GM19463 (cell line): ENCODE measurements around the gene GNG4.
"Not testable (repeated sequence)": the region's sequence is repeated elsewhere in the genome, so short reads cannot be mapped to it uniquely, and the experiment has no call there.

Experiments used
- ATAC-seq: cut with Tn5 transposase; IDR thresholded peaks from one replicate; pipeline ENCODE4 v1.9.1; 2021; ENCODE audit warnings: mild to moderate bottlenecking, moderate library complexity; ENCODE audit not compliant: unreplicated experiment

Gene GNG4

DNA sequence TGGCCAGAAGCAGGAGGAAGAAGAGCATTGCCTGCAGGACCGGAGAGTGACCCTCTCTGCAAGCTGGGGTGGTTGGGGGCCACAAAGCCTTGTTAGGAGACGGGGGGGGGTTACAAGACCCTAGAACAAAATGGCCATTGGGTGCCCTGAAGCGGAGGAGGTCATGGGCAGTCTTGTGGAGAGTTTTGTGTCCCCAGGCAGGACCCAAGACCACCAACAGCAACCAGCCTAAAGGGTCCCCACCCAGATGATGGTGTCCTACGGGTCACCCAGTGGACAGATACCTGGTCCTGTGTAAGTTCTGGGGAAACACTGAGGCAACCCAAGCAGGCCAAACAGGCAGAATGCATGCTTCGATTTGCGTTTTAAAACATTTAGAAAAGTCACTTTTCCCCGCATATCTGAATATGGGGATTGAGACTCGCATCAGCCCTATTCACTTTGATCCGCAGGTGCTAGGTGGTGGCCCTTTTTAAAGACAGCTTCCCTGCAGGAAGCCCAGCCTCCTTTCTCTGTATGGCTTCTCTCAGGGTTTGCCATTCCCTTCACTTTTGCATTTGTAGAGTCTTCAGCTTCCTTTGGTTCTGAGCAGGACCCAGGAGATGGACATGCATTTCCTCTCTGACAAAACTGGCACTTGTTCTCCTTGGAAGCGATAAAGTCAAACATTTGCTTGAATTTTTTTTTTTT is 21.1 kb downstream of the GNG4 start:
- ATAC-seq: no peak

- ATAC-seq: no peak
Measured at GRCh38 chr1:235625831-235626230, 23.8 kb downstream of the GNG4 start.

DNA sequence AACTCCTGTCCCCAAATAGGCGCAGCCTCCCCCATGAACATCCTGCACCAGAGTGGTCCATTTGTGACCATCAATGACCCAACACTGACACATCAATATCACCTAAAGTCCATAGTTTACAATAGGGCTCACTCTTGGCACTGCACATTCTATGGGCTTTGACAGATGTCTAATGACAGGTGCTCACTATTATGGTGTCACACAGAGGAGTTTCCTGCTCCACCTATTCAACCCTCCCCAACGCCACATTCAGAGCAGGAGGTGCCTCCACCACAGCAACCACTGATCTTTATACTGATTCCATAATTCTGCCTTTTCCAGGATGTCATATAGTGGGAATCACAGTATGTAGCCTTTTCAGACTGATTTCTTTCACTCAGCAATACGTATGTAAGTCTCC is 24.2 kb downstream of the GNG4 start:
- ATAC-seq: no peak

DNA sequence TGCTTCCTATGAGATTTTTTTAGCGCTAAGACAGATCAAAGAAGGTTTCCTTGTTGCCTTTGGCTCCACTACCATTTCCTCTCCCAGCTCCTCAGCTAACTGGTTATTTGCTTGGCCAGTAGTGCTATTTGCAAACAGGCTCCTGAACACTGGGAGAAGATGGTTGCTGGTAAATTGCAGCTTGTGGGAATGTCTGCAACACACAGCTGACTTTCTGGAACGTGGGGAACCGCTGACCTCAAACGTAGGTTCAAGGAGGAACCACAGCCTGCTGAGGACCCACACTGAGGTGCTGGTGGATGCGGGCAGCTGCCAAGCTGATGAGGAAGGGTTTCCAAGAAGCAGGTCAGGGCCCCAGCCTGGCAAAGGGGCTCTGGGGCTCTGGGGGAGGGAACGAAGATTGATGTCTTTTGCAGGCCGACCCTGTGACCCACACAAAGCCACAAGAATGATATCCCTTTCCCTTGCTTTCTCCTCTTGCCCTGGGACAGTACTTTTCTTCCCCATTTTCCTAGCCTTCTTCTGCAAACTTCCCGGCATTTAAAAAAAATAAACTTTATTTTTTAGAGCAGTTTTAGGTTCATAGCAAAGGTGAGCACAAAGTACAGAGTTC is 24.8 kb downstream of the GNG4 start:
- ATAC-seq: no peak

DNA sequence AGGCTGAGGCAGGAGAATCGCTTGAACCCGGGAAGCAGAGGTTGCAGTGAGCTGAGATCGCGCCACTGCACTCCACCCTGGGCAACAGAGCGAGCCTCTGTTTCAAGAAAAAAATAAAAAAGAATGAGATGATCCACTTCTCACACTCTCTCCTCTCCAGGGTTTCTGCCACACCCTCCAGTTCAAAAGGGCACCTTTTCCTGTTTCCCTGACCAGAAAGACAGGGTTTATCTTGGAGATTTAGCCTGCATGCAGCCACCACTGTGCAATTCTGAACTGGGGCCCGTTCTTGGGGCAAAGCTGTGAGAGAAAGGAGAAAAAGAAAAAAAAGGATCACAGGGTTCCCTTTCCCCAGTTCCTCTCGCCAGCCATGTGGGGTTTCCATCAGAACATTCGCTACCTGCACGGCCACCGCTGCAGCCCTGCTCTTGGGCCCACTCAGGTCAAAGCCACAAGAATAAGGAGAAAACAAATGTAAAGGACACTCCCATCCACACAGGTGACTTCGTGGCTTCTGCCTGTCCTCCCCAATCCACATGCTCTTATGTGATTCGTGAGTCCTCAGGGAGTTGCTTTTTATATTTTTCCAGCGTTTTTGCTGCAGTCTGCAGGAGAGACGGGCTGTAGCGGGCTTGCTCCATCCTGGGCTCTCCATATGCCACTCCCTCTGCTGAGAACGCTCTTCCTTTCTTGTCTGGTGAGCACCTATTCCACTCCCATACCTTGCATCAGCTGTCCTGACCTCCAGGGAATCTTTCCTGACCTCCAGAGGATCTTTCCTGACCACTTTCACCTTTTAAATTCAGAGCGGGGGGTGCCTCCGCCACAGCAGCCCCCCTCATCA is 26.4 kb downstream of the GNG4 start:
- ATAC-seq: no peak

DNA sequence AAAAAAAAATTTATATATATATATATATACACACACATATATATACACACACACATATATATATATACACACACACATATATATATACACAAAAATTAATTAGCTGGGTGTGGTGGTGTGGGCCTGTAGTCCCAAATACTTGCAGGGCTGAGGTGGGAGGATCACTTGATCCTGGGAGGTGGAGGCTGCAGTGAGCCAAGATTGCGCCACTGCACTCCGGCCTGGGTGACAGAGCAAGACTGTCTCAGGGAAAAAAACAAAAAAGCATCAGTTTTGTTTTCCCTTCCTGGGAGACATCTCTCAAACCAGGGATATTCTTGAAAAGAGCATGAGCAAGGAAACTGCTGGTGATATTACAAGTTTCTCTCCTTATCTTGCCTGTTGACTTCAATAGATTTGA is 30.4 kb downstream of the GNG4 start:
- ATAC-seq: not testable (repeated sequence)

GRCh38 chr1:235617808-235618207 is 31.8 kb downstream of the GNG4 start:
- no peak for ATAC-seq

DNA sequence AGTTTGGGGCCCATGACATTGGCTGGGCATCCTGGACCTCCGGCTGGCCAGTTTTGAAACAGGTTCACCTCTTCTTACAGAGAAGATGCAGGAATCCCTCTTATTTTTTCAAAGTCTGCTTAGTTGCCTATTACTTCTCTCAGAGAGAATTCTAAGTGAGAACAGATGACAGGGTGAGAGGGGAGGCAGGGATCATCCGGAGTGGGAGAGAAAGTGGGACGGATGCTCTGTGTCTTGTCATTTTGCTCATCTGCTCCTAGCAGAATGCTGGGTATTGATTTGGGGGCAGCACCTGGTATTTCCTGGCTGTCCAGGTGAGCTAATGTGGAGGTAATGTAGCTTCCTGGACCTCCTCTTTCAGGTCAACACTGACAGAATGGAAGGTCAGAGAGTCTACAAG is 32.4 kb downstream of the GNG4 start:
- ATAC-seq: no peak

GRCh38 chr1:235614442-235614954 is 35.1 kb downstream of the GNG4 start:
- no peak for ATAC-seq

DNA sequence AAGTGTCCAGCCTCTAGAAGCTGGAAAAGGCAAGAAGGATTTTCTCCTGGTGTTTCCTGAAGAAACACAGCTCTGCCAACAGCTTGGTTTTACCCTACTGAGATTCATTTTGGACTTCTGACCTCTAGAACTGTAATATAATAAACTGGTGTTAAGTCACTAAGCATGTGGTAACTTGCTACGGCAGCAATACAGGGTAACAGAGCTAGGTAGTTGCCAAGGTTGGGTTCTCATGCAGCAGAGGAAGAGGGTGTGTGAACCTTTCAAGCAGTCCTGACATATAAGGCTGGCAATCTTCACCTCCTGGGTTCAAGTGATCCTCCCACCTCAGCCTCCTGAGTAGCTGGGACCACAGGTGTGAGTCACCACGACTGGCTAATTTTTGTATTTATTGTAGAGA is 36.0 kb downstream of the GNG4 start:
- no peak for ATAC-seq

- no peak for ATAC-seq
Measured at GRCh38 chr1:235612761-235613160, 36.8 kb downstream of the GNG4 start.

DNA sequence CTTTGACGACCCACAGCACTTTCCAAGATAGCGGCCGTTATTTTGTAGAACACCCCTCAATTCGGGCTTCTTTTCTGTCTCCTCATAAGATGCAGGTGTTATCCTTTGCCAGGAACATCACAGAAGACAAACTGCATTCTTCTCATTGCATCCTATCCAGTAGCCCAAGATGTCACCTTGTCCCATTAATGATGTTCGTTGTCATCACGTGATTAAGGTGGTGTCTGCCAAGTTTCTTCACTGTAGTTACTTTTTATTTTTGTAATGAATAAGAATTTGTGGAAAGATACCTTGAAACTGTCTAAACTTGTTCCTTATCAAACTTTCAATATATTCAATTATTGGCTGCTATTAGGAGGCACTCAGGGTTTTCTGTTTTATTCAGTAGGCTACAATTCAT is 39.4 kb downstream of the GNG4 start:
- ATAC-seq: no peak

- no peak for ATAC-seq
Measured at GRCh38 chr1:235608278-235608677, 41.3 kb downstream of the GNG4 start.

GRCh38 chr1:235607284-235607683 is 42.3 kb downstream of the GNG4 start:
- ATAC-seq: no peak

DNA sequence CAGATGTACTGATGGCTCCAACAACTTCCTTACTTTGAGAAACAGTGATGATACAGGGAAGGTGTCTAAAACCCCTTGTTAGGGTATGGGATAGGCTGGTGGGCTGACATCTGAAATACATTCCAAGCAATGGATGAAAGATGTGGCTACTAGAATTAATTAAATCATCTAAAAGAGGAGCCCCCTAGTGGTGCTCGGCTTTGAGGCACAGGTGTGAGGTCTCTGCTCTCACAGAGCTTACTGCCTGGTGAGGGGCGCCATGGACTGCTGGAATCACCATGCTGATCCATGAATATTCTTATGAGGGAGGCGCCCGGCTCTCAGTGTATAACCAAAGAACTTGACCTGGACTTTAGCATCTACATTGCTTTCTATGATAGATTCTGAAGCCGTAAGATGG is 48.5 kb downstream of the GNG4 start:
- no peak for ATAC-seq

DNA sequence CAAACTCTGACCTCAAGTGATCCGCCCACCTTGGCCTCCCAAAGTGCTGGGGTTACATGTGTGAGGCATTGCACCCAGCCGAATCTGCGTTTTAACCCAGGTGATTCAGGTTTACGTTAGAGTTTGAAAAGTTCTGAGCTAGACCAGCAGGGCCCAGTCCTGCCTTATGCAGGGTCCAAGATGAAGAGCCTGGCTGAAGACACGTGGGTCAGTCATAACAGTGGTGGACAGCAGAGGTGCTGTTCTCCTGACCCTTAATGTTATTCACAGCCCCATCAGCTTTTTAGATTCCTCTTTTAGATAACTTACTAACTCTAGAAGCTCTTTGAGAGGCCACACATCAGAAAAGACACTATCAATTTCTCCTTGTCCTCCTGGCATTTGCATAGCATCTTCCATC is 50.0 kb downstream of the GNG4 start:
- ATAC-seq: no peak

GRCh38 chr1:235597867-235598553 is 51.6 kb downstream of the GNG4 start:
- ATAC-seq: no peak

DNA sequence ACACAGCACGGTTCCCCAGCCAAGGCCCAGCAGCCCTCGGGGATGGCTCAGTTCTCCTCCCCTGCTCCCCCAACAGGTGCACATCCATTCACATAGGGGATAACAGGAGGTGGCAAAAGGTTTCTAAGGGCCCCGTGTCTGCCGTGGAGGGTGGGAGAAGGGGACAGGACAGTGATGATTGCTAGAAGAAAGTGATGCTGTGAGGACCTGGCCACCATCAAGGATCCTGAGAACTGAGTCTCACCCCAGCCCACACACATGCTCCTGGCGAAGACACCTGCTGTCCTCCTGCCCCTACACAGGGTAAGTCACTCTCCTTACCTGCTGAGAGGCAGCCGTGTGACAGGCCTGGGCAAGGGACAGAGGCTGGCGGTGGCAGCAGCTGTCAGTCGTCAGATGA is 54.5 kb downstream of the GNG4 start:
- ATAC-seq: no peak

GRCh38 chr1:235594281-235594895 is 55.2 kb downstream of the GNG4 start:
- ATAC-seq: not testable (repeated sequence)

GRCh38 chr1:235588916-235589515 is 60.6 kb downstream of the GNG4 start:
- ATAC-seq: no peak
